HG02973 (cell line): ENCODE data around the gene CSDE1.

ENCODE experiments used
- ATAC-seq: cut with Tn5 transposase; IDR thresholded peaks from one replicate; pipeline ENCODE4 v1.9.1; 2021; ENCODE audit warnings: moderate library complexity; ENCODE audit not compliant: unreplicated experiment

The CSDE1 gene

GRCh38 chr1:114703242-114703641 lies 54.5 kb downstream of the CSDE1 start:
- ATAC-seq, result no peak

GRCh38 chr1:114702737-114703136 lies 55.0 kb downstream of the CSDE1 start:
- no peak for ATAC-seq

GRCh38 chr1:114701931-114702330 lies 55.9 kb downstream of the CSDE1 start:
- no peak for ATAC-seq

GRCh38 chr1:114700036-114700600 lies 57.7 kb downstream of the CSDE1 start:
- ATAC-seq, result no peak

GRCh38 chr1:114696810-114697209 lies 61.0 kb downstream of the CSDE1 start:
- no peak for ATAC-seq

- no peak for ATAC-seq
Observed at GRCh38 chr1:114695430-114696058, 62.2 kb downstream of the CSDE1 start, which contains the start of gene AMPD1. TSS of gene AMPD1 (minus strand) at chr1:114695546. CDS start at chr1:114695471, 75 bp downstream.

GRCh38 chr1:114694540-114695310 lies 63.1 kb downstream of the CSDE1 start:
- ATAC-seq, result no peak

- ATAC-seq, result no peak
Observed at GRCh38 chr1:114692947-114693346, 64.8 kb downstream of the CSDE1 start.

- no peak for ATAC-seq
Observed at GRCh38 chr1:114691061-114691460, 66.7 kb downstream of the CSDE1 start.

GRCh38 chr1:114690148-114690547 lies 67.6 kb downstream of the CSDE1 start:
- ATAC-seq, result no peak

GRCh38 chr1:114688526-114688925 lies 69.3 kb downstream of the CSDE1 start:
- ATAC-seq, result no peak

GRCh38 chr1:114685851-114686250 lies 71.9 kb downstream of the CSDE1 start:
- no peak for ATAC-seq

GRCh38 chr1:114677691-114678090 lies 80.1 kb downstream of the CSDE1 start:
- ATAC-seq, result no peak

- no peak for ATAC-seq
Observed at GRCh38 chr1:114676115-114676514, 81.7 kb downstream of the CSDE1 start.

- no peak for ATAC-seq
Observed at GRCh38 chr1:114671939-114672275, 85.9 kb downstream of the CSDE1 start.

GRCh38 chr1:114671011-114671938 lies 86.5 kb downstream of the CSDE1 start:
- ATAC-seq, result no peak

GRCh38 chr1:114670083-114671010 lies 87.4 kb downstream of the CSDE1 start:
- ATAC-seq, result peak; percentile 97

GRCh38 chr1:114669562-114670082 lies 88.2 kb downstream of the CSDE1 start, which contains the start of gene DENND2C:
TSS of gene DENND2C (minus strand) at chr1:114670049. CDS start at chr1:114625984, 44,065 bp downstream.
- peak; percentile 44 for ATAC-seq

GRCh38 chr1:114668784-114669561 lies 88.8 kb downstream of the CSDE1 start:
- ATAC-seq, result no peak
